ENCODE results near the gene AFF2. TPM values are rescaled to one million over a fixed set of nuclear protein-coding genes. Genes with fewer than 3 reads are reported as not detected.

AFF2 gene
- total RNA-seq, 1 donor from 2014 or later: 3.4 TPM

DNA sequence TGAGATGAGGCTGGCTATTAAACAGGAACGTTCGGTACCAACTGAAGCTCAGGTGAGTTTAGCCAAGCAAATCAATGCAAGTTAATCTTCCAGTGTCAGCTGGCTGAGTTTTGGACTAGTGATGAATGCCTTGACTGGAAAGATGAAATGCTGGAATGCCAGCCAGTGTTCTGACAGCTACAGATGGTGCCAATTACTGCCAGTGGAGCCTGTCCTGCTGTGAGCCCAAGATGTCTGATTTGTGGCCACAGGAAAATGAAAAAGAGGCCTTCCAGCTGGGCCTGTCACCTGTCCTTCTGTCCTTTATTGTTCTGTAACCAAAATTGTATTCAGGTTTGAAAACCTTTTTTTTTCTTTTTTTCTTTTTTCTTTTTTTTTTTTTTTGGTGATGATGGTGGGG, 223.1 kb downstream of the AFF2 start:
- TF ChIP-seq, protein P1, sequence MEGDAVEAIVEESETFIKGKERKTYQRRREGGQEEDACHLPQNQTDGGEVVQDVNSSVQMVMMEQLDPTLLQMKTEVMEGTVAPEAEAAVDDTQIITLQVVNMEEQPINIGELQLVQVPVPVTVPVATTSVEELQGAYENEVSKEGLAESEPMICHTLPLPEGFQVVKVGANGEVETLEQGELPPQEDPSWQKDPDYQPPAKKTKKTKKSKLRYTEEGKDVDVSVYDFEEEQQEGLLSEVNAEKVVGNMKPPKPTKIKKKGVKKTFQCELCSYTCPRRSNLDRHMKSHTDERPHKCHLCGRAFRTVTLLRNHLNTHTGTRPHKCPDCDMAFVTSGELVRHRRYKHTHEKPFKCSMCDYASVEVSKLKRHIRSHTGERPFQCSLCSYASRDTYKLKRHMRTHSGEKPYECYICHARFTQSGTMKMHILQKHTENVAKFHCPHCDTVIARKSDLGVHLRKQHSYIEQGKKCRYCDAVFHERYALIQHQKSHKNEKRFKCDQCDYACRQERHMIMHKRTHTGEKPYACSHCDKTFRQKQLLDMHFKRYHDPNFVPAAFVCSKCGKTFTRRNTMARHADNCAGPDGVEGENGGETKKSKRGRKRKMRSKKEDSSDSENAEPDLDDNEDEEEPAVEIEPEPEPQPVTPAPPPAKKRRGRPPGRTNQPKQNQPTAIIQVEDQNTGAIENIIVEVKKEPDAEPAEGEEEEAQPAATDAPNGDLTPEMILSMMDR (IDR thresholded peaks at IDR 0.05): no peak
- intact Hi-C loops (cut with micrococcal nuclease): no loop called here

DNA sequence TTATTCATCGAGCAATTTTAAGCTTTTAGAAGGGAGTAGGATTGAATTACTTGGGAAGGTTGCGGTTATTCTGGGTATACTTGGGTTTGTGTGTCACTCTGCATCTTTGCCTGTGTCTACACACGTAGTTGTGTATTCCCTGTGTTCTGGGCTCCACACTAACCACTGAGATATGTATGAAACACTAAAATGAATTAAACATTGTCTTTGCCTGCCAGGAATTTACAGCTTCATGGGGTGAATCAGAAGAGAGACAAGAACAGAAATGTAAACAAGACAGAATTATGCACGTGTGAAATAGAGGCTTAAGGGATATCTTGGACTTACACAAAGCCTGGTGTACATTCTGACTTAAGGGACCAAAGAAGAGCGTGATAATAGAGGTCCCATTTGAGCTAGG, 228.5 kb downstream of the AFF2 start:
- Mint-ChIP-seq H3K27ac (no peak overlapping the region), H3K4me1 (no peaks in the 10 kb centered on the region), H3K36me3 (ENCODE audit: low read depth) (no peaks in the 10 kb centered on the region), H3K27me3 (no peaks in the 10 kb centered on the region), H3K9me3 (no peaks in the 10 kb centered on the region), H3K4me3 (no peak overlapping the region)
- ChIA-PET POLR2A (no interaction called here), CTCF (no interaction called here)
- no peak for DNase-seq
- no peak for ATAC-seq (ENCODE audit: low read depth)
- TF ChIP-seq, protein P1 (IDR thresholded peaks at IDR 0.05): no peak
- intact Hi-C loops (cut with micrococcal nuclease): no loop called here

More for the DNA sequence above, 223.1 kb downstream of the AFF2 start:
- Mint-ChIP-seq H3K4me3 (no peak overlapping the region), H3K9me3 (no peaks in the 10 kb centered on the region), H3K27me3 (no peaks in the 10 kb centered on the region), H3K4me1 (no peaks in the 10 kb centered on the region), H3K27ac (no peak overlapping the region), H3K36me3 (ENCODE audit: low read depth) (no peaks in the 10 kb centered on the region)
- DNase-seq (no peak), ATAC-seq (ENCODE audit: low read depth) (no peak)
- ChIA-PET CTCF (no interaction called here), POLR2A (interaction anchor here (0.7 kb wide), 1 partner anchor 119 kb away, joined by 3 read pairs; no protein-coding TSS in a partner anchor)

DNA sequence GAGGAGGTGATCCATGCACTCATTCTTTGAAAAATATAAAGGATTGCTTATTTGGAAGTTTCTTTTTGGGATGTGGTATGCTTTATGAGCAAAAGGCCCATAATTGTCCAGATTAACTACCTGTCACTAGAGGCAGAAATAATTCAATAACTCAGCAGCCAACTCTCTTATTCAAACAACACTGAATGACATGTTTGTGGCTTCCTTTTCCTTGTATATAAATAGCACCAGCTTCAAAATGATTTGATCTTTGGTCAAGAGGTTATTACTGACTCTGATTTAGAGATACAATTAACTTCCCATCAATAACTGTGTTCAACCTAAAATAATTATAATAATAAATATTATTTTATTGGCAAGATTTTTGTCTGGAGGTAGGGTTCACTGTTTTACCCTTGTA, 232.3 kb downstream of the AFF2 start:
- no peak for DNase-seq
- H3K27me3 Mint-ChIP-seq: no peaks in the 10 kb centered on the region
- H3K4me1 Mint-ChIP-seq: peaks cover 2% of the 10 kb centered on the region
- no peak overlapping the region for H3K27ac Mint-ChIP-seq
- no peak for ATAC-seq (ENCODE audit: low read depth)
- no peaks in the 10 kb centered on the region for H3K9me3 Mint-ChIP-seq
- H3K4me3 Mint-ChIP-seq: no peak overlapping the region
- POLR2A ChIA-PET: no interaction called here
- intact Hi-C loops (cut with micrococcal nuclease): no loop called here
- TF ChIP-seq, protein P1 (IDR thresholded peaks at IDR 0.05): no peak
- CTCF ChIA-PET: no interaction called here
- H3K36me3 Mint-ChIP-seq (ENCODE audit: low read depth): no peaks in the 10 kb centered on the region

DNA sequence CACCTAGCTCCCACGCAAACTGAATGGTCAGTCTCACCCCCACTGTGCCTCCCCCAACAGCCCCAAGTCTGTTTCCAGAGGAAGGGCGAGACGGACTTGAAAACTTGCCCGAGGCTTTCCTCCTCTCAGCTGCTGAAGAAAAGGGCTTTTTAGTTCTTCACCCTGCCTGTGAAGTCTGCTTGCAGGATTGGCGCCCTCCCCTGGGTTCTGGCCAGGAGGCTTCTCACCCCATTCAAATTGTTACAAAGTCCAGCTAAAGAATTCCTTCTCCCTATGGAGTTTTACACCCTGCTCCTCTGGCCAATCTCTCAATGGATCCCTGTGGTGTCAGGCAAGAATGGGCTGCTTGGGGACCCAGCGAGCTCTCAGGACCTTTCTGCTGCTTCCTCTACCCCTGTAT, 241.0 kb downstream of the AFF2 start:
- Mint-ChIP-seq H3K4me3 (no peak overlapping the region), H3K36me3 (ENCODE audit: low read depth) (no peaks in the 10 kb centered on the region), H3K4me1 (peaks cover 12% of the 10 kb centered on the region), H3K27ac (no peak overlapping the region), H3K9me3 (no peaks in the 10 kb centered on the region), H3K27me3 (no peaks in the 10 kb centered on the region)
- DNase-seq (no peak), ATAC-seq (ENCODE audit: low read depth) (no peak)
- CTCF ChIA-PET: no interaction called here
- POLR2A ChIA-PET: no interaction called here
- intact Hi-C loops (cut with micrococcal nuclease): no loop called here
- TF ChIP-seq, protein P1 (IDR thresholded peaks at IDR 0.05): no peak

DNA sequence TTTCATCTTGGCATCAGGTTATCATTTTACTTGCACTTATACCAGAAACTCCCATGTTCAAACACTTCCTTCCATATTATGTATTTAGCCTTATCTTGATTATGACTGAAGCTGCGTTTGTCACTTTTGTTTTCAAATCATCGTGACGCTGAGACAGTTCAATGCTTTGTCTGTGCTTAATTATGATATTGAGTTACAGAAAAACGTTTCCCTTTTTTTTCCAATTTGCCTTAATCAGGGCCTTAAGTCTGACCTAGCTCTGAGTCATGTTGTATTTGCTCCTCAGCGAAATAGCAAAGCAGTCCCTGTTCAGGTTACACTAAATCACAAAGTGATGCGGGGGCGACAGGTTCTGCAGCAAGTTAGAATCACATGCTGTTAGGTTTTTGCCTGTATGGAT, 254.7 kb downstream of the AFF2 start:
- H3K9me3 Mint-ChIP-seq: no peaks in the 10 kb centered on the region
- no peak overlapping the region for H3K4me3 Mint-ChIP-seq

More for the DNA sequence above, 254.7 kb downstream of the AFF2 start:
- no peaks in the 10 kb centered on the region for H3K4me1 Mint-ChIP-seq
- no peaks in the 10 kb centered on the region for H3K27me3 Mint-ChIP-seq
- CTCF ChIA-PET: no interaction called here
- TF ChIP-seq, protein P1 (IDR thresholded peaks at IDR 0.05): no peak
- DNase-seq (no peak), ATAC-seq (ENCODE audit: low read depth) (no peak)
- POLR2A ChIA-PET: no interaction called here
- no peak overlapping the region for H3K27ac Mint-ChIP-seq
- no peaks in the 10 kb centered on the region for H3K36me3 Mint-ChIP-seq (ENCODE audit: low read depth)
- intact Hi-C loops (cut with micrococcal nuclease): no loop called here
